GM10248 (cell line): ENCODE results near the gene APOO.

ENCODE experiments used
- CTCF ChIA-PET: fragments of 300-600 bp; sonication (Branson Sonifier 250); formaldehyde crosslinking; extraction: SDS; loops from one replicate; lab custom pipeline; 2021; ENCODE audit warnings: antibody characterized with exemption; lab: Yijun Ruan, JAX
- POLR2A ChIA-PET: fragments of 350-650 bp; sonication (Branson Sonifier 250); formaldehyde crosslinking; extraction: SDS; loops from one replicate; lab custom pipeline; 2020; ENCODE audit warnings: antibody characterized with exemption; lab: Yijun Ruan, JAX
- DNase-seq: peaks from one replicate; pipeline ENCODE4 v3.0.0; 2012; ENCODE audit errors: extremely low spot score
- TF ChIP-seq, protein P1 (sequence below): IDR thresholded peaks from 2 replicates; pipeline ENCODE4 v1.5.1; 2012; ENCODE audit warnings: mild to moderate bottlenecking, low read depth; ENCODE audit errors: extremely low read depth, missing control alignments, control extremely low read depth

Gene APOO

DNA sequence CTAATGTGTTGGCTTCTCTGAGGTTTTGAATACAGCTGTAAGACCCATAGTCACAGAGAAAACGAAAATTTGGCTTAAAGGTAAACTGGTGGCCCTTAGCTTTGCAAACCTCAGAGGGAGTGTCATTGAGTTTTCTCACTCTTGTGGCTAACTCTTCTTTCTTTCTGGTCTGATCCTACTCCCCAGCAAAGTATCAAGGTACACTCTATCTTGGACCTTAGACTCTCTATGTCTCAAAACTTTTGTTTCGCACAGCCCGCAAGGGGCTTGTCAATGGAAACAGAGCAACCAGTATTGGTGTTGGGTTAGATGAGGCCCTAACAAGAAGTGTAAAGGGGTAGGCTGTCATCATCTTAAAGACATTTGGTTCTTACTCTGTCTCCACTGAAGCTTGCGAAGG, 19.8 kb downstream of the APOO start:
- TF ChIP-seq, protein P1, sequence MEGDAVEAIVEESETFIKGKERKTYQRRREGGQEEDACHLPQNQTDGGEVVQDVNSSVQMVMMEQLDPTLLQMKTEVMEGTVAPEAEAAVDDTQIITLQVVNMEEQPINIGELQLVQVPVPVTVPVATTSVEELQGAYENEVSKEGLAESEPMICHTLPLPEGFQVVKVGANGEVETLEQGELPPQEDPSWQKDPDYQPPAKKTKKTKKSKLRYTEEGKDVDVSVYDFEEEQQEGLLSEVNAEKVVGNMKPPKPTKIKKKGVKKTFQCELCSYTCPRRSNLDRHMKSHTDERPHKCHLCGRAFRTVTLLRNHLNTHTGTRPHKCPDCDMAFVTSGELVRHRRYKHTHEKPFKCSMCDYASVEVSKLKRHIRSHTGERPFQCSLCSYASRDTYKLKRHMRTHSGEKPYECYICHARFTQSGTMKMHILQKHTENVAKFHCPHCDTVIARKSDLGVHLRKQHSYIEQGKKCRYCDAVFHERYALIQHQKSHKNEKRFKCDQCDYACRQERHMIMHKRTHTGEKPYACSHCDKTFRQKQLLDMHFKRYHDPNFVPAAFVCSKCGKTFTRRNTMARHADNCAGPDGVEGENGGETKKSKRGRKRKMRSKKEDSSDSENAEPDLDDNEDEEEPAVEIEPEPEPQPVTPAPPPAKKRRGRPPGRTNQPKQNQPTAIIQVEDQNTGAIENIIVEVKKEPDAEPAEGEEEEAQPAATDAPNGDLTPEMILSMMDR: no peak
- no peak for DNase-seq
- POLR2A ChIA-PET: no interaction called here
- CTCF ChIA-PET: interaction anchor here (2.0 kb wide), 1 partner anchor 14 kb away, joined by 15 read pairs; no protein-coding TSS in a partner anchor

DNA sequence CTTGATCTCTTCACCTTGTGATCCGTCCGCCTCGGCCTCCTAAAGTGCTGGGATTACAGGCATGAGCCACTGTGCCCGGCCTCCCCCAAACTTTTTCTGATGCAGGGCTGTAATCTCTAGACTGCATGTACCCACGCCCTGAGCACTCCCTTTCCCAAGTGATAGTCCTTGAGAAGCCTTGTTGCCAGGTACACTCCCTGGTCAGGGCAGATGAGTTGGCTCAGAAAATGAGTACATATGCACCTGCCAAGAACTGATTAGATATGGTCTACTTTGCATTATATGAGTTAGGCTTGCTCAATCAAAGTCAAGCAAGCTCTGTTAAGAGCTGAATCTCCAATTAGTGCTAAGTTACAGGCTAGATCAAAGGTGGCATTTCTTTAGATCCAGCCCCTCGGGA, 20.3 kb downstream of the APOO start:
- no peak for DNase-seq
- ChIA-PET POLR2A (no interaction called here), CTCF (no interaction called here)

DNA sequence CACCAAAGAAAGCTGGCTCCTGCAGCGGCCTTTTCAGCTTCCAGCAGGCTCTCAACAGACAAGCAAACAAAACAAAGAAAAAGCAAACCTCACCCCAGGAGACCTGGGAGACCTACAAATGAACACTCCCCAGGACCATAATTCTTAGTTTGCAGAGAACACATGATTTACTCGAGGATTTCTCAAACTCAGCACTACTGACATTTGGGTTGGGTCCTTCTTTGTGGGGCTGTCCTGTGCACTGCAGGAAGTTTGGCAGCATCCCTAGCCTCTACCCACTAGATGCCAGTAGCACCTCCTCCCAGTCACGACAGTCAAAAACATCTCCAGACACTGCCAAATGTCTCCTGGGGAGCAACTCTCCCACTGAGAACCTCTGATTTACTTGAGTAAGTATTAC, 21.9 kb downstream of the APOO start:
- no peak for DNase-seq
- ChIA-PET CTCF (interaction anchor here (1.9 kb wide), 1 partner anchor 16 kb away, joined by 4 read pairs; no protein-coding TSS in a partner anchor), POLR2A (no interaction called here)
- TF ChIP-seq, protein P1: no peak

More for the DNA sequence above, 20.3 kb downstream of the APOO start:
- TF ChIP-seq, protein P1: no peak

DNA sequence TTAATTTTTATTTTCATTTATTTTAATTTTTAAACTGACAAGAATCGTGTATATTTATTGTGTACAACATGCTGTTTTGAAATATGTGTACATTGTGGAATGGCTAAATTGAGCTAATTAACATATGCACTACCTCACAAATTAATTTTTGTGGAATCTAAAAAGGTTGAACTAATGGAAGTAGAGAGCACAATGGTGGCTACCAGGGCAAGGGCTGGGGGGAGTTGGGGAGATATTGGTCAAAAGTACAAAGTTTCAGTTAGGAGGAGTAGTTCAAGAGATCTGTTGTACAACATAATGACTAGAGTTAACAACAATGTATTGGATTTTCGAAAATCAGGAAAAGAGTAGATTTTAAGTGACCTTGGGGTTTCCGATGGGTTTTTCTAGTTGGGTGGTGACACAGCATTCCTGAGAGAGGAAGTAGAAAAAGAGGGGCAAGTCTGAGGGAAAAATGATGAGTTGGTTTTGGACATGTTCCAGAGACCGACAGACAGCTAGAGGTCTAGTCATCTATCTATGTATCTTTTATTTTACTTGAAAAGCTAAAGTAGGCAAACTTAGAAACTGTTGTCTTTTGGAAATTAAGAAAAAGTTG, 23.2 kb downstream of the APOO start:
- no peak for DNase-seq
- ChIA-PET POLR2A (no interaction called here), CTCF (no interaction called here)
- TF ChIP-seq, protein P1: no peak

DNA sequence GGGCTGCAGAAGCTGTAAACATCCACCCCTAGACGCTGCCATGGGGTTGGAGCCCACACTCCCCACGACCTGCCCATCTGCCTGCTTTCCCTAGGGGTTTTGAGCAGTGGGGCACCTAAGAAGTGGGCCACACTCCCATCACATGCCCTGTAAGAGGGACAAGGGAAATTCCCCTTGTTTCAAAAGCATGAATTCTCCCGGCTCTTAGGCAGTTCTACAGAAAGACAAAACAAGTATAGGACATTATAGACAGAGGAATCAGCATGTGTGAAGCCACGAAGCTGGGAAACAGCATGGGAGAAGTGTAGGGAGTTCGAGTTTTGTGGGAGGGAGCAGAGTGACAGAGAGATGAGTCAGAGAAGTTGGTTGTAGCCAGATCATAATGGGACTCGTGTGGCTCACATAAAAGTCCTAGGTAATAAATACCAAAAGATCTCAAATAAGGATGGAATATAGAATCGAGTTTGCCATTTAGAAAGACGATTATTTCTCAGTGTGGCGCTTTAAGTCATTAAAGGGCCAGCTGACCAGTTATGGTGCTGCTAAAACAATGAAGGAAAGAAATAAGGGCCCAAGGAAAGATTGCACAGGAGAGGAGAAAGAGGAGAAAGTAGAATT, 23.9 kb downstream of the APOO start:
- ChIA-PET CTCF (no interaction called here), POLR2A (no interaction called here)
- TF ChIP-seq, protein P1: no peak
- DNase-seq: no peak

DNA sequence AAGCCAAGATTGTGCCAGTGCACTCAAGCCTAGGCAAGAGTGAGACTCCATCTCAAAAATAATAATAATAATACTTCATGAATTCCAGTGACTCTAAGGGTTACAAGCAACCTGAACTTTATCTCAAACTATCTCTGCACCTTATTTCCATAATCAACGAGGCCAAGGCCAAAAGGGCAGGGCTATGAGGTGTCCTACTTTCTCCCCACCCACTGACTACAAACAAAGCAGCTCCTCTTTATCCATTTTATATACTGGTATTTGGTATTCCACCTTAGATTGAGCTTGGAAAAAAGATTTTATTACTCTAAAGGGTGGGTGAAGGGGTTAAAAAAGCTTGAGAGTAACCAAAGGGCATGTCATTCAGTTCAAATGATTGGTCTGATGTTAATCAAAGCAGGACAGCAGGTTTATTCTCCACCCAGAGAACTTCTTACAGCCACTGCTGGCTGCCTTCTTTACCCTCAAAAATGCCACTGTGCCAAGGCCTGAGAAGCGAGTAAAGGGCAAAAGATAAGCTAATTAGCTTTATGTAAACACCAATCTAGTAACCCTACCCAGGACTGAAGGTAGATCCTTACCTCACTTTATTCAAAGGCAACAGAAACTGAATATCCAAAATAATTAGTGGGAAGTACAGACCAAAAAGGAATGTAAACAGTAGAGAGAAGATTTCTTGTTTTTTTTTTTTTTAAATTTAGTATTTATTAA, 28.2 kb downstream of the APOO start:
- no peak for DNase-seq
- TF ChIP-seq, protein P1: no peak
- POLR2A ChIA-PET: no interaction called here
- CTCF ChIA-PET: no interaction called here
